KOPT-K1 (cell line): ENCODE results near the gene NDE1.
"Not testable (repeated sequence)": the region's sequence is repeated elsewhere in the genome, so short reads cannot be mapped to it uniquely, and the experiment has no call there.

Experiments
- H3K27ac ChIP-seq: fragments of 200-600 bp; sonication (generic); 2 replicates; pipeline ENCODE4 v1.5.1; 2016; ENCODE audit warnings: antibody characterized with exemption, mild to moderate bottlenecking, low read depth, low read length; ENCODE audit not compliant: poor library complexity, severe bottlenecking
- H3K36me3 ChIP-seq: fragments of 200-600 bp; sonication (generic); 2 replicates; pipeline ENCODE4 v1.5.1; 2017; ENCODE audit warnings: antibody characterized with exemption, mild to moderate bottlenecking, low read length, moderate library complexity; ENCODE audit not compliant: insufficient read depth
- H3K9me3 ChIP-seq: fragments of 200-600 bp; sonication (generic); 2 replicates; pipeline ENCODE4 v1.5.1; 2017; ENCODE audit warnings: antibody characterized with exemption, low read length, mild to moderate bottlenecking; ENCODE audit not compliant: insufficient read depth, poor library complexity, severe bottlenecking

The NDE1 gene

GRCh38 chr16:15716694-15717447, 66.8 kb downstream of the NDE1 start:
- H3K9me3 ChIP-seq: no peaks in the 10 kb centered on the region
- peaks cover 51% of the 10 kb centered on the region; the same call in 1 of the 2 replicates for H3K36me3 ChIP-seq
- no peak overlapping the region for H3K27ac ChIP-seq

GRCh38 chr16:15721018-15721417, 71.0 kb downstream of the NDE1 start:
- no peak overlapping the region for H3K27ac ChIP-seq
- H3K9me3 ChIP-seq: no peaks in the 10 kb centered on the region
- H3K36me3 ChIP-seq: peaks cover 57% of the 10 kb centered on the region; the same call in 1 of the 2 replicates

DNA sequence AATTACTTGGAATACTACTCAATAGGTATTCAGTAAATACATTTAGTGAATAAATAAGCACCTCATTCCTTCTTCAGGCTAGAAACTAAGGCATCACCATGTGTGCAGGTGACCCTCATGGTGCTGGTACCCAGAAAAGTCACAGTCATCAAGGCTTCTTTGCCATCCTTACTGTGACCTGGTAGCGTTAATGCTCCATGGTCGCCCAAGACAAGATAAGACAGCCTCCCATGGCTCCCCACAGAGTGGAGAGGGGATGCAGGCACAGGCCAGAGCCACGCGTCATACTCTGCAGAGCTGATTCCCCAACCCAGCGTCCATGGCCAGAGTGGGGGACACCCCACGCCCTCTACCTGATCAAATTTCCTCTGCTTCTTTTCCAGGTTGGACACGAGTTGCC, 73.8 kb downstream of the NDE1 start:
- peaks cover 46% of the 10 kb centered on the region; the same call in 1 of the 2 replicates for H3K36me3 ChIP-seq
- H3K9me3 ChIP-seq: no peaks in the 10 kb centered on the region
- H3K27ac ChIP-seq: no peak overlapping the region

DNA sequence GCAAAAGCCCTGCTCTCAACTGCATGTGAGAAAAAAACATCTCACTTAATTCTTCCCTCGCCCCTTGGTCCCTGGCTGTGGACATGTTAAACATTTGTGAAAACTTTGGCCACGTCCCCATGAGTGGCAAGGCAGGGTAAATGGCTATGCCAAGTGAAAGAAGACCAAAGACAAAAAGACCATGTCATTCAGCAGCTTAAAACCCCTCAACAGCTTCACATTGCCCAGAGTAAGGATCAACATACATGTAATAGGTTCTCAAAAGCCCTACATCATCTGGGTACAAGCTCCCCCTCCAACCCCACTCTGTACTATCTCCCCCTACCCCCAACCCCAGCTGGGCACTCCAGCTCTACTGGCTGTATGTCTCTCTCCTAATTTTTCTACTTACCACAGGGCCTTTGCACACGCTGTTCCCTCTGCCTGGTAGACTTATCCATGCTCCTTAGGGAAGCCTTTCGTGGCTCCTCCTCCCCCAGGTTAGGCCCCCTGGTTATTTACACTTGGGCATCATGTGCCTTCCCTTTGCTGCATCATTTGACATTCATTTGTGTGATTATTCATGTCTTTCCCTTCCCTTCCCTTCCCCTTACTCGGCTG, 75.7 kb downstream of the NDE1 start:
- H3K27ac ChIP-seq: no peak overlapping the region
- H3K9me3 ChIP-seq: no peaks in the 10 kb centered on the region
- peaks cover 46% of the 10 kb centered on the region; the same call in 1 of the 2 replicates for H3K36me3 ChIP-seq

- H3K9me3 ChIP-seq: no peaks in the 10 kb centered on the region
- no peak overlapping the region for H3K27ac ChIP-seq
- H3K36me3 ChIP-seq: peaks cover 36% of the 10 kb centered on the region; the same call in 1 of the 2 replicates
Observed at GRCh38 chr16:15726715-15727114, 76.7 kb downstream of the NDE1 start.

- peaks cover 35% of the 10 kb centered on the region; the same call in 1 of the 2 replicates for H3K36me3 ChIP-seq
- H3K27ac ChIP-seq, H3K9me3 ChIP-seq: not testable (repeated sequence)
Observed at GRCh38 chr16:15727697-15728096, 77.7 kb downstream of the NDE1 start.

DNA sequence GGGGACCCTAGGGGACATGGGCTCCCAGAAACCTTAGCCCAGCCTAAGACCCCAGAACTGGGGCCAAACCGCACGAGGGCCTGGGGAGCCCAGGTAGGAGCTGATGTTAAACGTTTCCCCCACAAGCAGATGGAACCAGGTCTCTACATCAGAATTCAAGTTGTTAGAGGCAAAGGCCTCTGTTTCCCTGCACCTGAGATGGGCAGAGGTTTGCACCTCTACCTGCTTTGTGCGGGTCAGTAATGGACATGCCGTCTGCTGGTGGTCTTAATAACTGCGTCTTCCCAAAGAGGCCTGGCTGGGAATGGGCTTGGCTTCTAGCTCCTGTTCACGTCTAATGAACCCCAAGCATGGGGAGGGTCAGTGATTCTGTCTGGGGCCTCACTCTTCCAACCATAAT, 79.1 kb downstream of the NDE1 start:
- no peaks in the 10 kb centered on the region for H3K9me3 ChIP-seq

GRCh38 chr16:15732416-15732815, 82.4 kb downstream of the NDE1 start:
- H3K27ac ChIP-seq: no peak overlapping the region
- peaks cover 4% of the 10 kb centered on the region; the same call in 1 of the 2 replicates for H3K36me3 ChIP-seq
- H3K9me3 ChIP-seq: no peaks in the 10 kb centered on the region

More for the DNA sequence above, 79.1 kb downstream of the NDE1 start:
- H3K27ac ChIP-seq: no peak overlapping the region
- H3K36me3 ChIP-seq: peaks cover 33% of the 10 kb centered on the region; the same call in 1 of the 2 replicates

DNA sequence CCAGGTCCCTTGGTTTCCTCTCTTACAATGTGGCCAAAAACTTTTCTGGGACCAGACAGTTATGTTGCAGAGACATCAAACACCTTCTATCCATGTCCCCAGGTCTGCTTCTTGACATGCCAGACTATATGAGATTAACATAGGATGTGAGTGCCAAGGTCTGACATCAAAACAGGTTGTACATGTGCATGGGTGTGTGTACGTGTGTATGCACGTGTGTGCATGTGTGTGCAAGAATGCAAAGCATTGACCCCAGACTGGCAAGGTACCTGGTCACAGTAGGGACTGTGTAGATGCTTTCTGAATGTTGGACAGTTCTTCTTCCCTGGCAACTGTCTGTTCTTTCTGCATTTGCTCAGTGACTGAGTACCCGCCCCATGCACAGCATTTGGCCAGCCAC, 85.6 kb downstream of the NDE1 start:
- Histone ChIP-seq H3K9me3 (no peaks in the 10 kb centered on the region), H3K27ac (no peak overlapping the region), H3K36me3 (no peaks in the 10 kb centered on the region)

DNA sequence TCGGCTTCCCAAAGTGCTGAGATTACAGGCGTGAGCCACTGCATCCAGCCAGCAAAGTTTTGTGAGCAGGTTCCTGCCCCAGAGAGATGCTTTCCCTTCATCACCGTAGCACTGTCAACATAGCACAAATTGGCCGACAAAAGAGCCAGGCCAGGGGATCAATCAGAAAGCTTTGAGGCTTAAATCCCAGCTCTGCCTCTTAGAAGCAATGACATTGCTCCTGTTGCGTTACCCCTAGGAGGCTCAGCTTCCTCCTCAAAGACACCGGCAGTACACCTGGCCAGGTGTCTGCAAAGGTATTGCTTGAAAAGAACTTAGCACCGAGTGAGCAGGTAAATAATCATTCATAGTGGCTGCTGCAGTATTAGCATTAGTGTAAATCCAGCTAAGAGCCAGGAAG, 86.5 kb downstream of the NDE1 start:
- Histone ChIP-seq H3K9me3 (no peaks in the 10 kb centered on the region), H3K36me3 (no peaks in the 10 kb centered on the region), H3K27ac (no peak overlapping the region)

DNA sequence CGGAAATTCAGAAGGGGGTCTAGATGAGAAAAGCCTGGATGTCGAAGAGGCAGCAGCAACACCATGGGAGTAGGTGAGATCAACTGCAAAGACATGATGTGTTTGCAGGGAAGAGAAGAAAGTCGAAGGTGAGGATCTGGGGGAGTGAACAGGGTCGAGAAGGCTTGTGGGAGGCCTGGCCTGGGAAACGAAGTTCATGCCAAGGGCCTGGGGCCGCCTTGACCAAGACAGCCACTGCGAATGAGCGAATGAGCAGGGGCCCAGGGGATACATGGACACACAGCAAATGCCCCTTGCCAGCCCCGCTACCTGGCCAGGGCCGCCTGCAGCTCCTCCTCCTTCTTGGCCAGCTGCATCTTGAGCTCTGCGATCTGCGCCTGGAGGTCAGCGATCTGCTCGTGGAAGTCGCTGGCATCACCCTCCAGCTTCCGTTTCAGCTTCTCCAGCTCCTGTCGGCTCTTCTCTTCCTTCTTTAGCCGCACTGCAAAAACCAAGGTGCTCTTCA, 87.1 kb downstream of the NDE1 start:
- H3K27ac ChIP-seq: no peak overlapping the region

GRCh38 chr16:15739464-15739863, 89.4 kb downstream of the NDE1 start:
- H3K27ac ChIP-seq: no peak overlapping the region
- H3K9me3 ChIP-seq: no peaks in the 10 kb centered on the region
- no peaks in the 10 kb centered on the region for H3K36me3 ChIP-seq

More for the DNA sequence above, 87.1 kb downstream of the NDE1 start:
- H3K36me3 ChIP-seq: no peaks in the 10 kb centered on the region
- H3K9me3 ChIP-seq: no peaks in the 10 kb centered on the region

DNA sequence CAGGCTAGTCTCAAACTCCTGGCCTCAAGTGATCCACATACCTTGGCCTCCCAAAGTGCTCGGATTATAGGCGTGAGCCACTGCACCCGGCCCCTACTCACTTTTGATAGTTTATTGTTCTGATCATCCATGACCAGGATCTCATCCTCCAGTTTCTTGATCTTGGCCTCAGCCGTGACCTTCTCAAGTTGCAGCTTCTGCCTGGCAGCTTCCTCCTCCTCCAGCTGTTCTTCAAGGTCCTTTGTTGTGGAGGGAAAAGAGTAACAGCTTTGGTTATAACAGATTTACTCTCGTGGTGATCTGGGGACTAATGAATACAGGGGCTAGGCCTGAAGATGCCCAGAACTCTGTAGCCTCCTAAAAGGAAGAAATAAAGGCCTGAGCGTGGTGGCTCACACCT, 89.9 kb downstream of the NDE1 start:
- H3K27ac ChIP-seq: no peak overlapping the region
- no peaks in the 10 kb centered on the region for H3K9me3 ChIP-seq
- H3K36me3 ChIP-seq: no peaks in the 10 kb centered on the region

- Histone ChIP-seq H3K9me3 (no peaks in the 10 kb centered on the region), H3K36me3 (no peaks in the 10 kb centered on the region), H3K27ac (no peak overlapping the region)
Observed at GRCh38 chr16:15741207-15741871, 91.3 kb downstream of the NDE1 start.

GRCh38 chr16:15742716-15743115, 92.7 kb downstream of the NDE1 start:
- Histone ChIP-seq H3K36me3 (no peaks in the 10 kb centered on the region), H3K9me3 (no peaks in the 10 kb centered on the region), H3K27ac (no peak overlapping the region)
